ENCODE measurements around the gene SPDEF.

SPDEF gene

GRCh38 chr6:34583861-34584604 lies 27.9 kb upstream of the SPDEF start:
- no peak for DNase-seq (ENCODE audit: low read depth)

DNA sequence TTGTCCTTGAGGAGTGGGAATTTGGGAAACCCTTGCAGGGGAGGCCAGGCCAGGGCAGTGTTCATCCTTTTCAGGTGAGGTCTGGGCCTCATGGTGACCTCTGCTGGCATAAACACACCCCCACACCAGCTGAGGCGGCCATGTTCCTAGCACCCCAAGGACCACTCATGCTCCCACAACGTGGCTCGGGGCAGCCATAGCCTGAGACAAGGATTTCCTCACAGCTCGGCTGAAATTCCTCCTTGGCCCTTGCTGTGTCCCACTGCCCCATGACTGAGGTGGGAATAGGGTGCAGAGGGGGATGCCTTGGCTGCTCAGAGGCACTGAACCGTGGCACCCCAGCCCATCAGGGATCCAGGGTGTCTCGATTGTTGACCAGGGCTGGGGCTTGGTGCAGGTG lies 27.3 kb upstream of the SPDEF start:
- no peak for DNase-seq (ENCODE audit: low read depth)

- DNase-seq (ENCODE audit: low read depth), result no peak
These were observed 25.4 kb upstream of the SPDEF start for GRCh38 chr6:34581561-34581920.

DNA sequence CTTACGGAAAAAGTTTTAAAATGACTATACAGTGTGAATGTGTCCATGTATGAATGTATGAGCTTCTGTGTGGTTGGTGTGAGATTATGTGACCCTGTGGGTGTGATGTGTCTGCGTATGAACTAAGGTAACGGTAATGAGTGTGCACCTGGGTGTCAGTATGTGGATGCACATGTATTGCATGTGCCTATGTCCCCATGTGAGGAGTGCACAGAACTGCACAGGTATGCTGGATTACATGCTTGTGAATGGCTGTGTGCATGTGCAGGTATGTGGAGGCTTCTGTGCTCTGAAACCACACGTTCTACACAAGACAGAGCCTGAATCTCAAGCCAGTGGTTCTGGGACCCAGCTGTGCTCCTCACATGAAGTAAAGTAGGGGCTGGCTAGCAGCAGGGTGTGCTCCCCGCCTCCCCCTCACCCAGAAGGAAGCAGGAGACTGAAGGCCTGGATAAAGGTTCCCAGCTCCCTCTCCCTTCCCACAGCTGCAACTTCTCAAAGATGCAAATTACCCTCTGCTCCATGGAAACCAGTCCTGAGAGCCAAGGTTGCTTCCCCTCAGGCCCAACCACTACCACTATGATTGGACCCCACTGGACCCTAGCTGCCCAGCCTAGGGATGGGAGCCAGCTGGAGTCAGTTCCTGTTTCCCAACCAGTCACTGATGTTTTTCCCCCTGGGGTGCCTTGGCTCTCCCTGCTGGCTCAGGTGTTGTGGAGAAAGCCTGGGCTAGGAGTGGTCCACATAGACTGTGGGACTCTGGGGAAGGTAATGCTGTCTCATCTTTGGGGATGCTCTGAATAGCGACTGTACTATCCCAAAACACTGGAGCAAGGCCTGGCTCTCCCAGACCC lies 24.8 kb upstream of the SPDEF start:
- no peak for DNase-seq (ENCODE audit: low read depth)

DNA sequence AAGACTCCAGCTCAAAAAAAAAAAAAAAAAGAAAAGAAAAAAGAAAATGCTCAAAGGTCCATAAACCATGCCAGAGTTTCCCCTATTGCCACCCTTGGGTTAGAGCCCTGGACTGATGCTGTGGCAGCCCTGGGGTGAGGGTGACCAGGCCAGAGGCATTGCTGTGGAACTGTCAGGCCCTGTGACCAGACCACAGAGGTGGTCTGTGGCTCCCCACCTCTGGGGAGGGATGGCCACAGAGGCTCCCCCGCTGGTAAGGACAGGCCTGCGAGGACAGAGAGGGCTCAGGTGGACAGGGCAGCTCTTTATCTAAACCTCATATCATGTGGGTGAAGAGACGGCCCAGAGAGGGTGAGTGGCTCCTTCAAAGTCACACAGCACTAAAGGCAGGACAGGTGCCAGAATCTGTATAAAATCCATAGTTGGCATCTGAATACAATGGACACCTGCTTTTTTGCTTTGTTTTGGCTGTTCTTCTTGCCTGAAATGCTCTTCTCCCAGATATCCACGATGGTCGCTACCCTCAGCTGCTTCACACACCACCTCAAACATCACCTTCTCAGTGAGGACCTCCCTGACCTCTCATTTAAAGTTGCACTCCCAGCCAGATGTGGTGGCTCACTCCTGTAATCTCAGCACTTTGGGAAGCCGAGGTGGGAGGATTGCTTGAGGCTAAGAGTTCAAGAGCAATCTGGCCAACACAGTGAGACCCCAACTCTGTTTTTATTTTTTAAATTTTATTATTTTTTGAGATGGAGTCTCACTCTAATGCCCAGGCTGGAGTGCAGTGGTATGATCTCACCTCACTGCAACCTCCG lies 22.5 kb upstream of the SPDEF start:
- no peak for DNase-seq (ENCODE audit: low read depth)

DNA sequence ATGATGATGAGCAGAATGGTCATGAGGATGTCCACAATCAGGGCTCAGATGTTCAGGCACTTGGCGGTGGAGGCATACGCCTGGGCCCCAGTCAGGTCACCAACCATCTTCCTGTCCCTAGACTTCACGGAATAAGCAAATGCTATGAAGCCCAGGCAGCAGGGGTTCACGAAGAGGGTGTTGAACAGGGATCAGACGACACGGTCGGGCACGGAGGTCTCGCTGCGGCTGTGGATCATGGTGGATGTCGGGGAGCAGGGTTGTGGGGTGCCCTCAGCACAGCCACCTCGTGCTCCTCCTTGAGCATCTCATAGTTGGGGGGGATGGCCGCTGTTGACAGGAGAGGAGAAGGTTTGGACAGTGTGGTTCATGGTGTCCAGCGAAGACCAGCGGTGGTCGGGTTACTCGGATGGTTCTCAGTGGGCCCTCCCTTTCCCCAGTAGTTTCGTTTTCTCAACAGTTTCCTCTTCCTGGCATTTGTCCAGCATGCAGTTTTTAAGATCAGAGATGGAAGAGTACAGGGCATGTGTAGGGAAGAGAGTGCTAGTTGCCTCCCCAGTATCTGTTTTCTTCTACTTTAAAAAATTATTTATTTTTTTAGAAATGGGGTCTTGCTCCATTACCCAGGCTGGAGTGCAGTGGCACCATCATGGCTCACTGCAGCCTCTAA lies 20.3 kb upstream of the SPDEF start:
- DNase-seq (ENCODE audit: low read depth), result no peak

DNA sequence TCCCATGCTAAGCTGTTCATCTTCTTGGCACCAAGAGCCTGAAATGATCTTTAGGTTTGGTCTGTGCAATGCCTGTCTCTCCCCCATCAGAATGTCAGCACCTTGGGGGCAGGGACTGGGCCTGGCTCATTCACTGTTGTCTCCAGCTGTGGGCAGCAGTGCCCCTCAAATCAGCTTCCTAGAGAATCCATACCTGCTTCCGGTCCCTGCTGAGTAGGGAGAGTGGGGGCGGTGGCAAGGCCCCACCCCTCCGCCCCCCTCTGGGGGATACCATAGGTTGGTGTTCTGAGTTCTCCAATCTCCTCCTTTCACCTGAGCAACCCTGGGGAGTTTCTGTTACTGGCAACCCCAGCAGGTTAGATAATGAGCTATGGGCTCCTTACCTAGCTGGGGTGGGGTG lies 19.2 kb upstream of the SPDEF start:
- DNase-seq (ENCODE audit: low read depth), result no peak

DNA sequence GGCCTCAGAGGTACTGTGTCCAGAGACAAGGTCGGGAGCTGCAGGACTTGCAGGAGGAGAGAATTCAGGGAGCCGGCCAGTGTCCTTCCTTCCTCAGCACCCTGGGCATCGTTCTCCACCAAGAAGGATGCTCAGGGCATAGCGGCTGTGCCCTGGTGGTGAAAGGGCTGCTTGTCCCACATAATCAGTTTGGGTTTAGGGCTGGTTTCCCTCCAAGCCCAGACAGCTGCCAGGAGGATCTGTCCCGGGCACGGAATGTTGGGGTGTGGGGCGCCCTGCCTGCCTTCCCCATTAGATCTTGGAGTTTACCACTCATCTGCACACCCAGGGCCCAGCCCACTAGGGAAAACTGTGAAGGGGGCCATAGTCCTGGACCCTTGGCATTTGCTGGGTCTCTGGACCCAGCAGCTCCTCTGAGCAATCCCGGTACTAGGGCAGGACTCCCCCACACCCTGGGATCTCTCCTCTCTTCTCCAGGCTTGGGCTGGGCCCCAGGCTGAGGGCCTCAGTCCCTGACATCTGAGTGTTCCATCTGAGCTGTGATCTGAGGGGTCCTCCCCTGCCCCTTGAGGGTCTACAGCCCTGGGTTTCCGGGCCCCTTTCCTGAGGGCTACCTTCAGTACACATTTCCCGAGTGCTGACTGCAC lies 18.6 kb upstream of the SPDEF start:
- no peak for DNase-seq (ENCODE audit: low read depth)

- DNase-seq (ENCODE audit: low read depth), result no peak
These were observed 17.5 kb upstream of the SPDEF start for GRCh38 chr6:34573567-34574183.

- no peak for DNase-seq (ENCODE audit: low read depth)
These were observed 16.5 kb upstream of the SPDEF start for GRCh38 chr6:34572585-34572984.

- DNase-seq (ENCODE audit: low read depth), result no peak
These were observed 15.9 kb upstream of the SPDEF start for GRCh38 chr6:34572021-34572420.

DNA sequence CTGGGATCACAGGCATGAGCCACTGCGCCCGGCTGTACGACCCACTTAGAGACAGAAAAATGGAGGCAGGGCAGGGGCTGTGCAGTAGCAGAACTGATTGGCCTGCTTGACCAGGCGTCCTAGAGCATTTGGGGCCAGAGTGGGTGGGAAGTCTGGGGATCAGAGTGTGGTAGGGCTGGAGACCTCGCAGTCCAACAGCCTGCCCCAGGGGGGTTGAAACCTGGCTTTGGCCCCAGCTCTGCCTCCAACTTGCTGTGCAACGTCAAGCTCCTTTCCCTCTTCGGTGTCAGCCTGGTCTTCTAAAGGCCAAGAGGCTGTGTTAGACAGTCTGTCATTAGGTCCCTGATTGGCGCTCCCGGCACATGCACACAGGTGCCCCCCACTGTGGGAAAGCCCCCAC lies 15.3 kb upstream of the SPDEF start:
- DNase-seq (ENCODE audit: low read depth), result no peak

DNA sequence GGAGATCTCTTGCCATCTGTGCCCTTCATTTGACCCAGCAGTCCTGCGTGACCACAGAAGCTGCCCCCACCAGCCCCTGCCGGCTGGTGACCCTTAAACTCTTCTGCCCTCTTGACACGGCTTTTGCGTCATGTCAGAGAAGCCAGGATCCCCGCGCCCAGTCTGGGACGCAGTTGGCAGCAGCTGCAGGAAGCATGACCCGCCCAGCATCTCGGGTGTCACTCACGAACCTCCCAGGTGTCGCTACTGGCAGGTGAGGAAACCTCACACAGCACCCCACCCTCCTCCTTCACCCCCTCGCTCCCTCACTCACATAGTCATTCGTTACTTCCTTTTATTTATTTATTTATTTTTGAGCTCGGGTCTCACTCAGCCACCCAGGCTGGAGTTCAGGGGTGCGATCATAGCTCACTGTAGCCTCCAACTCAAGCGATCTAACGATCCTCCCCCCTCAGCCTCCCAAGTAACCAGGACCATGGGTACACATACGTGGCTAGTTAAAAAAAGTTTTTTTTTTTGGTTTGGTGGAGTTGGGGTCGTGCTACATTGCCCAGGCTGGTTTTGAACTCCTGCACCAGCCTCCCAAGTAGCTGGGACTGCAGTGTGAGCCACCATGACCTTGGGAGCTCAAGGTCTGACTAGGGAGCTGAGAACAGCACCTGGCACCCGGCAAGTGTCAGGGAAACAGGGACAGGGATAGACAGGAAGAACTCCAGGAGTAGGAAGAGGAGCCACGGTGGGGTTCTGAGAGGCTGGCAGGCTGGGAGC lies 14.1 kb upstream of the SPDEF start:
- no peak for DNase-seq (ENCODE audit: low read depth)

- DNase-seq (ENCODE audit: low read depth), result no peak
These were observed 13.3 kb upstream of the SPDEF start for GRCh38 chr6:34569361-34569973.

GRCh38 chr6:34568341-34569201 lies 12.4 kb upstream of the SPDEF start:
- no peak for DNase-seq (ENCODE audit: low read depth)

GRCh38 chr6:34566830-34567546 lies 10.9 kb upstream of the SPDEF start:
- DNase-seq (ENCODE audit: low read depth), result no peak

DNA sequence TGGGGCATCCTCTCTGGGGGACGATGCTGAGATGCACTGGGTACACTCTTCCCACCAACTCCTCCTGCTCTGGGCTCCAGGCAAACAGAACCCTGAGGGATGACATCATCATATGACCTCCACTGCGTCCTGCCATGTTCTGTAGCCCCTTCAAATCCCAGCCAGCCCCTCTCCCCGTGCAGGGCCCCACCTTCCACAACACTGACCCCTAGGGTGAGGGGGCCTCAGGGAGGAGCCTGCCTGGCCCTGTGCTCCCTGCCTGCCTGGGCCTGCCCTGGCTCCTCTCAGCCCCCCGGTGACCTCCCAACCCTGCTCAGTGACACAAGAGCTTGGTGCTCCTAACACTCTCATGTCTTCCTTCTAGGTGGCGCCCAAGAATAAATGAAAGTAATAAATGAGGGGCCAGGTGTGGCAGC lies 9.6 kb upstream of the SPDEF start:
- DNase-seq (ENCODE audit: low read depth), result no peak

DNA sequence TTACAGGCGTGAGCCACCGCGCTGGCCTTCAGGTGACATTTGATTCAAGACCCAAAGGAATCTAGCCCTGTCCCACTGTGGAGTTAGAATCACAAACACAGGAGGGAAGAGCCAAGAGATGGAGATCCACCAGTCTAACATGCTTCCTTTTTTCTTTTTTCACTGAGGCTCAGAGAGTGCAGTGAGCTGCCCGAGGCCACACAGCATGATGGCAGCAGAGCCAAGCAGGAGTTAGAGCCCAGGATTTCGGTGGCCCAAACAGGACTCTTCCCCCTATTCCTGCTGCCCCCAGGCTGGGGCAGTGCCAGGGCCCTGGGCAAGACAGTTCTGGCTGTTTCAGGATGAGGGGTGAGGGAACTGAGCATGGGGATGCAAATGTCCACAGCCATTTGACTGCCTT lies 8.1 kb upstream of the SPDEF start:
- no peak for DNase-seq (ENCODE audit: low read depth)
